Liver (tissue), 9 donors: ENCODE results near the gene RALGPS2. TPM values are rescaled to one million over a fixed set of nuclear protein-coding genes. Genes with fewer than 3 reads are reported as not detected.
A peak's percentile ranks its signal among the peaks of the same experiment; 100 is the strongest.

ENCODE experiments used
- DNase-seq: peaks from one replicate; pipeline ENCODE4 v3.0.0-alpha.2; 2017; ENCODE audit warnings: low spot score
- H3K27ac ChIP-seq, 2 donors: one replicate each; pipeline ENCODE4 v1.7.0; 2013; ENCODE audit warnings: inconsistent platforms in 2 of 2, low read length in 2 of 2, control low read depth in 1 of 2, low read depth in 1 of 2, mild to moderate bottlenecking in 1 of 2
- H3K27me3 ChIP-seq, 4 donors: one replicate each; pipeline versions ENCODE4 v1.6.1 to v1.7.0; 2013; ENCODE audit warnings: low read length in 3 of 4, inconsistent platforms in 1 of 4, mild to moderate bottlenecking in 1 of 4, moderate library complexity in 1 of 4; ENCODE audit not compliant: control insufficient read depth in 4 of 4, insufficient read depth in 4 of 4
- H3K36me3 ChIP-seq, 4 donors: one replicate each; pipeline versions ENCODE4 v1.6.1 to v1.7.0; 2013; ENCODE audit warnings: low read length in 3 of 4, mild to moderate bottlenecking in 3 of 4, low read depth in 1 of 4, moderate library complexity in 1 of 4; ENCODE audit not compliant: control insufficient read depth in 4 of 4, insufficient read depth in 3 of 4
- H3K4me1 ChIP-seq, 4 donors: one replicate each; pipeline versions ENCODE4 v1.6.1 to v1.7.0; 2013; ENCODE audit warnings: low read length in 3 of 4, mild to moderate bottlenecking in 3 of 4, moderate library complexity in 1 of 4; ENCODE audit not compliant: control insufficient read depth in 4 of 4, insufficient read depth in 4 of 4
- H3K4me3 ChIP-seq, 3 donors: one replicate each; pipeline versions ENCODE4 v1.6.1 to v1.7.0; 2013; ENCODE audit warnings: low read length in 3 of 3, control low read depth in 1 of 3, low read depth in 1 of 3, mild to moderate bottlenecking in 1 of 3
- H3K9ac ChIP-seq, 2 donors: one replicate each; pipeline ENCODE4 v1.7.0; 2013; ENCODE audit warnings: low read length in 2 of 2, mild to moderate bottlenecking in 2 of 2, moderate library complexity in 2 of 2, control low read depth in 1 of 2, low read depth in 1 of 2
- H3K9me3 ChIP-seq, 4 donors: one replicate each; pipeline versions ENCODE4 v1.6.1 to v1.7.0; 2013; ENCODE audit warnings: low read length in 3 of 4; ENCODE audit not compliant: control insufficient read depth in 4 of 4
- ATF3 ChIP-seq: IDR thresholded peaks from 2 replicates; pipeline ENCODE4 v1.6.1; 2016; ENCODE audit warnings: antibody characterized with exemption
- CTCF ChIP-seq: fragments of 150-350 bp; IDR thresholded peaks from 2 replicates; pipeline ENCODE4 v1.5.1; 2017; ENCODE audit warnings: improper control_type of control experiment, low read depth, low read length; ENCODE audit not compliant: missing input control
- EGR1 ChIP-seq, 2 donors: IDR thresholded peaks; 2 replicates each; pipeline ENCODE4 v1.6.1; 2016 to 2018; ENCODE audit warnings: antibody characterized with exemption in 2 of 2, low read depth in 2 of 2
- FOXA2 ChIP-seq: IDR thresholded peaks from 2 replicates; pipeline ENCODE4 v1.6.1; 2016; ENCODE audit warnings: antibody characterized with exemption
- GABPA ChIP-seq, 2 donors: IDR thresholded peaks in 1 of 2; conservative IDR thresholded peaks in 1 of 2; 2 replicates each; pipeline ENCODE4 v1.6.1; 2016; ENCODE audit warnings: antibody characterized with exemption in 2 of 2, mild to moderate bottlenecking in 1 of 2, moderate library complexity in 1 of 2
- HNF4G ChIP-seq: IDR thresholded peaks from 2 replicates; pipeline ENCODE4 v1.6.1; 2016; ENCODE audit warnings: antibody characterized with exemption
- JUND ChIP-seq, 2 donors: IDR thresholded peaks; 2 replicates each; pipeline ENCODE4 v1.6.1; 2016; ENCODE audit warnings: antibody characterized with exemption in 2 of 2
- NR2F2 ChIP-seq: IDR thresholded peaks from 2 replicates; pipeline ENCODE4 v1.6.1; 2016; ENCODE audit warnings: antibody characterized with exemption
- RAD21 ChIP-seq, 2 donors: IDR thresholded peaks; 2 replicates each; pipeline ENCODE4 v1.6.1; 2016; ENCODE audit warnings: antibody characterized with exemption in 2 of 2, mild to moderate bottlenecking in 2 of 2
- REST ChIP-seq: IDR thresholded peaks from 2 replicates; pipeline ENCODE4 v1.6.1; 2016; ENCODE audit warnings: antibody characterized with exemption, mild to moderate bottlenecking
- RXRA ChIP-seq, 2 donors: IDR thresholded peaks; 2 replicates each; pipeline ENCODE4 v1.6.1; 2017 to 2018; ENCODE audit warnings: antibody characterized with exemption in 2 of 2, mild to moderate bottlenecking in 1 of 2
- WGBS: extraction: QIAGEN DNeasy Blood & Tissue Kit; methylation state at CpG from one replicate; pipeline ENCODE4 v1.1.7; 2013; 5-methylcytosine and 5-hydroxymethylcytosine counted together
- polyA plus RNA-seq, 2 donors: library from polyadenylated mRNA; stranded (reverse) in 1 of 2; unstranded in 1 of 2; fragments of 200-250 nt in 1 of 2; fragments of >200 nt in 1 of 2; fragmentation: Nextera tagmentation in 1 of 2; extraction: Ambion mirVana in 1 of 2; gene quantifications; one replicate each; pipeline versions ENCODE4 v1.2.1 to v1.2.3, GENCODE V29; 2013 to 2015
- total RNA-seq, 2 donors: library from RNA; depleted of rRNA; stranded (reverse); fragments of >200 nt; gene quantifications; one replicate each; pipeline ENCODE4 v1.2.3, GENCODE V29; 2014
- donor health status: healthy.
- donor health status: healthy.
- donor health status: healthy.
- donor health status: healthy.
- donor health status: healthy.

Gene RALGPS2
- total and polyA plus RNA-seq, 4 donors, result 8.1 to 39.2 (median 16.9) TPM

- Histone ChIP-seq H3K9me3 (peaks cover 0 to 3% (median 0%) of the 10 kb centered on the region in 4 donors), H3K4me1 (peaks cover 0 to 7% (median 4%) of the 10 kb centered on the region in 4 donors), H3K4me3 (no peak overlapping the region), H3K9ac (no peak overlapping the region), H3K36me3 (no peaks in the 10 kb centered on the region), H3K27me3 (no peaks in the 10 kb centered on the region), H3K27ac (no peak overlapping the region)
- no peak for DNase-seq
- TF ChIP-seq NR2F2, result no peak
- TF ChIP-seq CTCF, result no peak
- TF ChIP-seq HNF4G, result no peak
- no peak for TF ChIP-seq ATF3
- TF ChIP-seq REST, result no peak
- TF ChIP-seq RXRA (IDR thresholded peaks at IDR 0.05), result no peak
- TF ChIP-seq RAD21 (IDR thresholded peaks at IDR 0.05), result no peak
- no peak for TF ChIP-seq EGR1 (IDR thresholded peaks at IDR 0.05; ENCODE audit: low read depth in 2 of 2)
- no peak for TF ChIP-seq JUND (IDR thresholded peaks at IDR 0.05)
- TF ChIP-seq GABPA (IDR thresholded peaks at IDR 0.05 in 1 of 2, conservative IDR thresholded peaks at IDR 0.05 in 1 of 2), result no peak
- 84% methylated on average over 5 of the region's 5 CpGs for WGBS
Observed at GRCh38 chr1:178772952-178773351, 47.9 kb downstream of the RALGPS2 start.

GRCh38 chr1:178774263-178774662 is 49.2 kb downstream of the RALGPS2 start:
- peaks cover 0 to 7% (median 4%) of the 10 kb centered on the region in 4 donors for H3K4me1 ChIP-seq
- H3K27ac ChIP-seq, result no peak overlapping the region
- TF ChIP-seq CTCF (peak; percentile 16), RXRA (IDR thresholded peaks at IDR 0.05) (no peak), FOXA2 (no peak), RAD21 (IDR thresholded peaks at IDR 0.05) (peak; percentile 70 to 71)
- no peaks in the 10 kb centered on the region for H3K36me3 ChIP-seq
- no peak for DNase-seq
- no peaks in the 10 kb centered on the region for H3K27me3 ChIP-seq
- peaks cover 0 to under 1% (median 0%) of the 10 kb centered on the region in 4 donors for H3K9me3 ChIP-seq
- no peak overlapping the region for H3K4me3 ChIP-seq
- no peak overlapping the region for H3K9ac ChIP-seq
